ENCODE results near the gene SLC2A4.

The SLC2A4 gene

DNA sequence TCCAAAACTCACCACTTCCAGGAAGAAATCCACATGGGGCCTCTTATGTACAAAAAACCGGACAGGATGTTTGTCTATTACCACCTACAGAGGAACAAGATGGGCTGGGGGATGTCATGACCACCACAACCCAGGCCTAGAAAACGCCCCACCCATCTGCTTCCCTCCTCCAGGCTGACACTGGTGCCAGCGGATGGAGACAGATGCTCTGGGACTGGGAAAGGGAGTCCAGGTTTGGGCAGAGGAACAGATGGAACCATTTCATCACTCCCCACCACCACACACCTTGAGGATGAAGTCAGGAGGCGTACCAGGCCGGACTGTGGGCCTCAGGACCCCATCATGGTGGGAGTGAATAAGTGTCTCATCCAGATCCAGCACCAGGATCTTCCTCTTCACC is 34.7 kb upstream of the SLC2A4 start:
- no peak for DNase-seq (ENCODE audit: low read depth, low spot score)

DNA sequence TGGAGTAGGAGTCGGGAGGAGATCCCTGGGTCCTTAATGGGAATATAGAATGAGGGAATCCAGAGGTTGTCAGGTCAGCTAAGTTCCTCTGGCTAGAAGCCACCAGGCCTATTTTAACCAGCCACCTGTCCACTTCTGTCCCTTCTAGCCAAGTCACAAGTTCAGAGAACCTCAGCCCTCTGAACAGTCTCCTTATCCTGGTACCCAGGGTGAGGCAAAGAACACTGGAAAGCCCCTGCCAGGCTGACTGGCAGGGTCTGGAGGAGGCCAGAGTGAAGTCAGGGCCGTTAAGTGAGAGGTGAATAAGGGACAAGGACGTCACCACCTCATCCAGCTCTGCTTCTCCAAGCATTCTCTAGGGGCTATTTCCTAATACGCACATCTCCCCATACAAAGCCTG is 32.7 kb upstream of the SLC2A4 start:
- no peak for DNase-seq (ENCODE audit: low read depth, low spot score)

DNA sequence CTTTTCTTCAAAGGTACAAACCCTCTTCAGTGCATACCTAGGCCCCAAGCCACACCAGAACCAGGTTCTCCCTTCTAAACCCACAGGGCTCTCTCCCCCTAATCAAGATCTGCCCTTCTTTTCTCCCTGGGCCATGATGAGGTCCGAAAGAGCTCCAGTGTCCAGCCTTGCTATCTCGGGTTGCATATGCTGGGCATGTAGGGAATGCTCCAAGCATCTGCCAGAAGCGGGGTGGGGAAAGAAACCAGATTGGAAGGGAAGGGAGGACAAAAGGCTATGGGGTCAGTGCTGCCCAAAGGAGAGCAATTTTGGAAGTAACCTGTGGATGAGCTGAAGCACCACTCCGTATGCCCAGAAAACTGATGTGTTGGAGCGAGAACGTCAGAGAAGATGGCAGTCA is 32.3 kb upstream of the SLC2A4 start:
- DNase-seq (ENCODE audit: low read depth, low spot score) = no peak

GRCh38 chr17:7249830-7250229 is 31.7 kb upstream of the SLC2A4 start:
- no peak for DNase-seq (ENCODE audit: low read depth, low spot score)

- no peak for DNase-seq (ENCODE audit: low read depth, low spot score)
Observed at GRCh38 chr17:7250695-7251627, 30.6 kb upstream of the SLC2A4 start.

DNA sequence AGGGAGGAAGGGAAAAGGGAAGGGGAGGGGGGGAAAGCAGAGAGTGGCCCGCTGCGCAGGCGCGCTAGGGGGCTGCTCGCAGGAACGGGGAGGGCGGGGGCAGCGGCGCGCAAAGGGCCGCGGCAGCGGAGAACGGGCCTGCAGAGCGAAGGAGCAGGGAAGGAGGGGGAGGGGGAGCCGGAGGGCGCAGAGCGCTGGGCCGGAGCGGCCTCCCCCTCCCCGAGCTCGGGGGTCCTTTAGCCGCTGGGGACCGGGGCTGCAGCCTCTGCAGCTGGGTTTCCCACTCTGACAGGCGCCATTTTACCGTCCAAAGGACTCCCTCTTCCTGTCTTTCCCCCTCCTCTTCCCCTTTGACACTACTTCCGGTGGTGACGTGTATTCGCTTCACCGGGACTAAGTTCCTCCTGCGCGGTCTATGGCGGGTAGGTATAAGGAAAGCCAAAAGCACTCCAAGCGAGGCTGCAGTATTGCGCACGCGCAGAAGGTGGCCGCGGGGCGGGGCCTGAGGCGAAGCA is 29.8 kb upstream of the SLC2A4 start, which contains the start of gene CTDNEP1:
Gene CTDNEP1 (minus strand): TSS at position 74 of the 515 bp plus-strand sequence. CDS start 438 bp downstream, outside the sequence.
- DNase-seq (ENCODE audit: low read depth, low spot score) = no peak

DNA sequence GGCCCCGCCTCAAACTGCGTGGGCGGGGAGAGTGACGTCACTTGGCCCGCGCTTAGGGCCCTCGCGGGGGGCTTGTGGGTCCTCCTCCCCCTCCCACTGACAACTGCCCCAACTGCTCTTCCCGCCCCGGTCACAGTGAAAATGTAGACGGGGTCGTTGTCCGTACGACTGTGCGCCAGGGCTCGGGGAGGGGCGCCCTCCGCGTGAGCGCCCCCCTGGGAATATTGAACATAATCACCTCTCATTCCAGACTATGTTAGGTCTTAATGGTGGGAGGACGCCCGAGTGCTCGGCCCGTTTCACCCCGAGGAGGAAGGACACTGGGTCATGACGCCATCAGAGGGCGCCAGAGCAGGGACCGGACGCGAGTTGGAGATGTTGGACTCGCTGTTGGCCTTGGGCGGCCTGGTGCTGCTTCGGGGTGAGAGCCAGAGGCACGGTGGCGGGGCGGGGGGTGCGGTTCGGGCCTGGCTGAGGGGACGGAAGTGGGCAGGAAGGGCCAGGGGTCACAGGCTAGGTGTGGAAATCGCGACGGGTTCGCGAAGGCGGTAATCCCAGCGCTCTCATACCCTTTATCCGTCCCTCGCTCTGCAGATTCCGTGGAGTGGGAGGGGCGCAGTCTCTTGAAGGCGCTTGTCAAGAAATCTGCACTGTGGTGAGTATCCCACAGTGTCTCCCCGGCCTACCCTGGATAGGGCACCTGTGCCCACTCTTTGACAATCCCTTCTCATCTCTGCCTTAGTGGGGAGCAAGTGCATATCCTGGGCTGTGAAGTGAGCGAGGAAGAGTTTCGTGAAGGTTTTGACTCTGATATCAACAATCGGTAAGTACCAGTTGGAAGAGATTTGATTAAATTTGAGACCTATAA is 29.1 kb upstream of the SLC2A4 start, which contains the start of gene ELP5:
Gene ELP5 (plus strand): TSS at position 40 of the 868 bp plus-strand sequence. CDS start 336 bp downstream, at position 376.
- DNase-seq (ENCODE audit: low read depth, low spot score) = peak; percentile 99

DNA sequence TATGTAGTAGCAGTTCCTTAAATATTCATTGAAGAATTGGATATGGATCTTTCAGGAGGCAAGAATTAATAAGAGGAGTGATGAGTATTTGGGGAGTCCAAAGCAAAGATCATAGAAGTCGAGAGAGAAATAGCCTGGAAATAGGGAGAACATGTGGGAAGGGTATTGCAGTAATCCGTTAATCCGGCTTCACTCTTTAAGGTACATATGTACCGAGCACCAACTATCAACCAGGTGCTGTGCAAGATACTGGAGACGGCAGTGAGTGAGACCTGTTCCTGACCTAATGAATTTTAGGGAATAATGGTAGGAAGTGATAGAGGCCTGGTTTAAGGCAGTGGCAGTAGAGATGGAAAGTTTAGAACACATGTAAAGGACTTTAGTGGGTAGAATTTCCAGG is 28.4 kb upstream of the SLC2A4 start:
- DNase-seq (ENCODE audit: low read depth, low spot score) = no peak

DNA sequence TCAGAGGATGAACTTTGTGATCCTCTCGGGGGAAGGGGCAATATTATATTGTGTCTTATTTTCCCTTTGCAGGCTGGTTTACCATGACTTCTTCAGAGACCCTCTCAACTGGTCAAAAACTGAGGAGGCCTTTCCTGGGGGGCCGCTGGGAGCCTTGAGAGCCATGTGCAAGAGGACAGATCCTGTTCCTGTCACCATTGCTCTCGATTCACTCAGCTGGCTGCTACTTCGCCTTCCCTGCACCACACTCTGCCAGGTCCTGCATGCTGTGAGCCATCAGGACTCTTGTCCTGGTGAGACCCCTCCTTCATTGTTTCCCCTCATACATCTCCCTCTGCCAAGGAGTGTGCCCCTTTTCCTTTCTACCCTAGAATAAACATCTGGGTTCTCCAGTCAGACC is 27.0 kb upstream of the SLC2A4 start:
- no peak for DNase-seq (ENCODE audit: low read depth, low spot score)

GRCh38 chr17:7256766-7257456 is 24.6 kb upstream of the SLC2A4 start:
- DNase-seq (ENCODE audit: low read depth, low spot score) = no peak

DNA sequence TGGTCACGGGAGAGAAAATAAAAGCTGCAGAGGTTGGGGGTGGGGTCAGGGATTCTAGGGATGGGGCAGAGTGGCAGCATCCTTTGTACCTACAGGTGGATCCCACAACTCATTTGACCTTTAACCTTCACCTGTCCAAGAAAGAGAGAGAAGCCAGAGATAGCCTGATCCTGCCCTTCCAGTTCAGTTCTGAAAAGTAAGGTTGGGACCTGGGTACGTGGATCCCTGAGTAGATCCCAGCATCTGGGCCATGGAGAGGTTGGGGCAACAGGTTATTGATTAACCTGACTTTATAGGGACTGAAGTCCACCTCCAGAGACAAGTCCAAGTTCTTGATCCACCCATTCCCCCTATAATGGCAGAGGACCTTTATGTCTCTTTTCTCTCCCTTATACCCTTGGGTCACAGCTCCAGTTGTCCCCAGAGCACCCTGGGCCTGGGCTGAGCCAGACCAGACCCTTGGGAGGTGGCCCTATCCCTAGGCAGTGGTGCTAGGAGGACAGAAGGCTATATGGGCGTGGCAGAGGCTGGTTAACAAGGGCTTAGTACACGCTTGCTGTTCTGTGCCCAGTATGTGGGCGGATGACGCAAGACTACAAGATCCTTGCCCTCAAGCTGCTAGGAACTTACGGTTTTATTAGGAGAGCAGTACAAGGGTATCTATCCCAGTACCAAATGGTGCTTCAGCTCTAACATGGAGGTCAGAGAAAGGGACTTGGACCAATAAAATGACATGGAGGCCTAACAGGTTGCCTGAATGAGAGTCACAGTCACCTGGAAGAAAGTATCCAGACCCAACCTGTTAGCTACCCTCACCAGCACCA is 22.6 kb upstream of the SLC2A4 start:
- no peak for DNase-seq (ENCODE audit: low read depth, low spot score)

- DNase-seq (ENCODE audit: low read depth, low spot score) = no peak
Observed at GRCh38 chr17:7259555-7259889, 22.0 kb upstream of the SLC2A4 start.

GRCh38 chr17:7260151-7260550 is 21.4 kb upstream of the SLC2A4 start:
- DNase-seq (ENCODE audit: low read depth, low spot score) = no peak

DNA sequence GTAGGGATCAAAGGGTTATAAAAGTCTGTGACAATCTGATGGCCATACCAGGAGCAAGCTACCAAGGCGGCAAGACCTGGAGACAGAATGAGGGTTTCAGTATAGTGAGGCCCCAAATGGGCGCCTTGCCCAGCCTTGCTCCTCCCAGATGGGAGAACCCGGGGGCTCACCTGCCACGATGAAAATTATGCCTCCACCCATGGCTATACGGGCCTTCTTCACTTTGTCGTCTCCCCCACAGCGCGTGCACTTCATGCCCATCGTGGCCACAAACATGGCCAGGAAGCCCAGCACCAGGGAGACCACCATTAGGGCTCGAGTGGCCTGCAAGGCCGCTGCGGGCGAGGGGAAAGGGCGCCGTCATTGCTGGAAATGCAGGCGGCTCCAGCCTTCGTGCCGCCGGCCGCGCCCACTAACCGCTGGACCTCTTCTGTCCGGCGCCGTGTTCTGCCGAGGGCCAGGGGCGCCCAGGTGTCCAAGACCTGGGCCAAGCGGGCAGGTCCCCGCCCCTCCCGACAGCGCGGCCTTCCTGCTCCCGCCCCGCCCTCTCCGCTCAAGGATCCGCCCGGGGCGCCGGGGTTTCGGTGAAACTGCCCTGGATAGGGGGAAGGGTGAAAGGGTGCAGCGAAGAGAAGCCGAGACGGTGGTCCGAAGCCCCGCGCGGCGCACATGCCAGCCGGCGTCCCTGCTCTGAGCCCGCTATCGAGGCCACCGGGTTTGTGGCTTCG is 20.7 kb upstream of the SLC2A4 start:
- DNase-seq (ENCODE audit: low read depth, low spot score) = peak; percentile 78

DNA sequence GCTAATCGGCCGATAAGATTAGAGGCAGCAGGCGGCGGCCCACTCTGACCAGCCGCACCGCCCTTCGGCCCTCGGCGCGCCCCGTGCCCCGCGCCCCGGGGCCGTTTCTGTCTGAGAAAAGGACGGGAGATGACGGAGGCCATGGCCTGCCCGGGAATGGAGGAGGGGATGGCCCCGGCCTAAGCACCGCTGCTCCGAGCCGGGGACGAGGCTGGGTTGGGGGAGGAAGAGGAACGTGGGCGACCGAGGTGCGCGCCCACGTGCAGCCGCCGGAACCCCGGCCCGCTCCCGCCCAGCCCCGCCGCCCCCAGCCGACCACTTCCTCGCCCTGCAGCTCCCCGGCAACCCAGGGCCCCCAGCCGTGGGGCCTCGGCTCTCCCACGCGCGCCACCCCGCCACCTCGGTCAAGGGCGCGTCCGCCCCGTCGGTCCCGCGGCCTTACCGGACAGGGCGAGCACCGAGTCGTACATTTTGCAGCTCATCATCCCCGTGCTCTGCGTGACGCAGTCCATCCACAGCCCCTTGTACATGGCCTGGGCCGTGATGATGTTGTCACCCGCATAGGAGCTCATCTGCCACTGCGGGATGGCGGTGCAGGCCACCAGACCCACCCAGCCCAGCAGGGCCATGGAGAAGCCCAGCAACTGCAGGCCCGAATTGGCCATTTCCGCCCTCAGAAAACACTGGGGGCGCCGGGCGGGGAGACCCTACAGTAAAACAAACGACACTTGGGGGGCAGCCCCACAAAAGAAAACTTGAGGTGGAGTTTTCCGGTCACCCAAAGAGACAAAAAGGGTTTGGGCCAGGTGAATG is 19.9 kb upstream of the SLC2A4 start:
- peak; percentile 29 for DNase-seq (ENCODE audit: low read depth, low spot score)

DNA sequence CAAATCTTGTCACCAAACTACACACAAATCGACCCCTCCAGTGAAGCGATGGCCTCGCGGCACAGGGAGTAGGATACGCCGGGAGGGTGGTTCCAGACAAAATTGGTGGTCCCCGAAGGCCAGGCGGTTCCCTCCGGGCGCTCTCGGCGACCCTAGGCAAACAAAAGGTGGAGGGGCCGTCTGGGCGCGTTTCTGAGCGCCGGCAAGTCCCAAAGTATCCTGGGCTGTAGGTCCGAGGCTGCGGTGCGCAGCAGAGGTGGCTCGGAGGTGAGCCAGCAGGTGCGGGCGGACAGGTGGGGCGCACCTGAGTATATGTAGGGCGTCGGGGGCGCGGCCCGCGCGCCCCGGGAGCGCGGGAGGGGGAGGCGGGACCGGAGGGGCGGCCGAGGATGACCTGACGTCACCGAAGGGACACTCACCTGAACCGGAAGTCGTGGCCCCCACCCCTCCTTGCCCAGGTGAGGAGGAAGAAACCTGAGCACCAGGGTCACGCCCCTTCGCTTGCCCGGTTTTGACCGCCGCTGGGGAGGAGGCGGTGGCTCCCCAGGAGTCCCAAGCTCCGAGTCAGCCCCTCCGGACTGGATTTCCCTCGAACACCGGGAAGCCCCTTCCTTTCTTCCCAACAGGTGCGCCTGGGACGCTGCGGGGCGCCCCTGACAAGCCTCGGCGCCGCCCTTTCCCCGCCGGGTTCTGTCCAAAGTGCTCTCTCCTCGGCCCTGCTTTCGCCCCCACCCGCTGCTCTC is 19.2 kb upstream of the SLC2A4 start, which contains the start of gene CLDN7:
Gene CLDN7 (minus strand): TSS at position 287 of the 743 bp plus-strand sequence. CDS start 435 bp downstream, outside the sequence.
- peak; percentile 89 for DNase-seq (ENCODE audit: low read depth, low spot score)

GRCh38 chr17:7262935-7263800 is 18.4 kb upstream of the SLC2A4 start:
- peak; percentile 89 for DNase-seq (ENCODE audit: low read depth, low spot score)

- no peak for DNase-seq (ENCODE audit: low read depth, low spot score)
Observed at GRCh38 chr17:7263801-7264078, 17.8 kb upstream of the SLC2A4 start.

Data from ELF-1 (cell line).